ENCODE measurements around the gene POU1F1.
"Not testable (repeated sequence)": the region's sequence is repeated elsewhere in the genome, so short reads cannot be mapped to it uniquely, and the experiment has no call there.

POU1F1 gene

GRCh38 chr3:87276484-87276883 is at the start of gene POU1F1:
TSS of gene POU1F1 (minus strand) at chr3:87276584. CDS start at chr3:87276462, 122 bp downstream.
- DNase-seq (ENCODE audit: low spot score): no peak

DNA sequence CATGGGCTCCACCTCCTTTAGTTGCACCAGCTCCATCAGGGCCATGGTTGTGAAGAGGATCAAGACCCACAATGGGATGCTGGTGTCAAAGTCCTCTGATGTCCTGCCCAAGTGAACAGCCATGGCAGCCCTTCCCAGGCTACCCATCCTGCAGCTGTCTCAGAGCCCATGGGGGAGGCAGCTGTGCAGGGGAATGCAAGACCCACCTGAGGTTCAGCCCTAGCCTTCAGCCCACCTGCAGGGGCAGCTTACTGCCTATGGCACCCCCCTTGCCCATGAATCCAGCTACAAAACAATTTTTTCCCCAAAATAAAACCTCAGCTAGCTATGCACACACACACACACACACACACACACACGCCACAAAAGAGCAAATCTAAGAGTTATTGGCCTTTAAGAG is 48.2 kb upstream of the POU1F1 start:
- no peak for DNase-seq (ENCODE audit: low spot score)

DNA sequence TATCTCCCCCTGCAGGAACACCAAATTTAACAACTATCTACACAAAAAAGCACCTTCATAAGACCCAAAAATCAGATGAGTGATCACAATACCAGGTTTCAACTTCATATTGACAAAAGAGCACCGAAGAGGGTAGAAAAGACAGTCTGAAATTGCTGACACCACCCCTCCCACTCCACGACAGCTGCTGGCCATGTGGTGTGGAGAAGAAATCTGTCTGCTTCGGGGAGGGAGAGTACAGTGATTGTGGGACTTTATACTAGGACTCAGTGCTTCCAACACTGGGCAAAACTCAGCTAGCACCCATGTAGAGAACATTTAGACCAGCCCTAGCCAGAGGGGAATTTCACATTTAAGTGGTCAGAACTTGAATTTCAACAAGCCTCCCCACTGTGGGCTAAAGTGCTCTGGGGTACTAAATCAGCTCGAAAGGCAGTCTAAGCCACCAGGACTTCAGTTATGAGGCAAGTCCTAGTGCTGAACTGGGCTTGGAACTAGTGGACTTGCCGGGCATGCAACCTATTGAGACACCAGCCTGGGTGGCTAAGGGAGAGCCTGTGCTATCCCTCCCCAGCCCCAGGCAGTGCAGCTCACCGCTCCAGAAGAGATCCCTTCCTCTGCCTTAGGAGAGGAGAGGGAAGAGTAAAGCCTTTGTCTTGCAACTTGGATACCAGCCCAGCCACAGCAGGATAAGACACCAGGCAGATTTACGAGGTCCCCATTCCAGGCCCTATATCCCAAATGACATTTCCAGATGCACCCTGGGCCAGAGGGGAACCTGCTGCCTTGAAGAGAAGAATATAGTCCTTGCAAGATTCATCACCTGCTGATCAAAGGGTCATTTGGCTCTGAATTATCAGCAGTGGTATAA is 44.6 kb upstream of the POU1F1 start:
- DNase-seq (ENCODE audit: low spot score): no peak

DNA sequence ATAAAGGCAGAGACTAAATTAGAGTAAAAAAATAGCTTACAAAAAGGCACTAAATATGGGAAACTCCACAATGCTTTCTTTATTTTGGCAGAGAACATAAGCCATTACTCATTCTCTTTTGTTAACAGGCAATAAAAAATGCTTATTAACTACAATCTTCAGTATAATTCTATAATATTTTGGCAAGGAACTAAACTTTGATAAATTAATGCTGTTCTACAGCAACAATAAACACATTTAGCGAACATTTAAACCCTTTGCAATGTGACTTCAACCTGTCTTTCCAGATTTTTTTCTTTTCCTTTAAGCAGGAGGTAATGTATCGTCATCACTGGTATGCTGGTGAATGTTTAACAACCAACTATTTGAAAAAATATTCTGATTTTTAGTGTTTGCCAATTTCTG is 42.2 kb upstream of the POU1F1 start:
- DNase-seq (ENCODE audit: low spot score): no peak

- DNase-seq (ENCODE audit: low spot score): no peak
Measured at GRCh38 chr3:87317779-87318178, 41.4 kb upstream of the POU1F1 start.

DNA sequence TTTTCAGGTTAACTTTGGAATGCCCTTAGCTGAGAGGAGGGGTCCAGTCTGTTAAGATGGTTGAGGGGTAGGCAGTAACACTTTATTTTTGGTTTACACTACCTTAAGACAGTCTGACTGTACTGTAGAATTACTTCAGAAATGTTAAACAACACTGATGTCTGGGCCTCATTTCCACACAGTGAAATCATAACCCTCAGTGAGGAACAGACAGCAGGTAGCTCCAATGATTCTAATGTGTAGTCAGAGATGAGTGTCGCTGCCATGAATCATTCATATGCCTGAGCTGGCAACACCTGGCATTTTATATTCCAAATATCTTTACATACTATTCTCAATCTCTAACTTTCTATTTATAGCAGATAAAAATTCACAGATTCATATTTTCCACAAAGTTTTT is 37.3 kb upstream of the POU1F1 start:
- no peak for DNase-seq (ENCODE audit: low spot score)

DNA sequence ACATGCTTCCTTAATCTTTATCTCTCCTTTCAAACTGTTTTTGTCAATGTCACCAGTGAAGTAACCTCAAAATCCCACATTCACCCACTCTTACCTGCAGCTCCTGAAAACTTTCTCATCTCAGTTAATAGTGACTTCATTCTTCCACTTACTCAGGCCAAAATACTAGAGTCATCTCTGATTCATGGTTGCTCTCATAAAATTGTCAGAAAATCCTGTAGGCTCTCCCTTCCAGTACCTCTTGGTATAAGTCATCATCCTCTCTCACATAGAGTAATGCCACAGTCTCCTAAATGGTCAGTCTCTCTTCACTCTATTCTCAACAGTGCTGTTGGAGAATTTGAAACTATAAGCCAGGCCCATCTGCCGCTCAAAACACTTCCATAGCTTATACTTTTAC is 34.9 kb upstream of the POU1F1 start:
- DNase-seq (ENCODE audit: low spot score): no peak

GRCh38 chr3:87309601-87310000 is 33.2 kb upstream of the POU1F1 start:
- DNase-seq (ENCODE audit: low spot score): no peak

DNA sequence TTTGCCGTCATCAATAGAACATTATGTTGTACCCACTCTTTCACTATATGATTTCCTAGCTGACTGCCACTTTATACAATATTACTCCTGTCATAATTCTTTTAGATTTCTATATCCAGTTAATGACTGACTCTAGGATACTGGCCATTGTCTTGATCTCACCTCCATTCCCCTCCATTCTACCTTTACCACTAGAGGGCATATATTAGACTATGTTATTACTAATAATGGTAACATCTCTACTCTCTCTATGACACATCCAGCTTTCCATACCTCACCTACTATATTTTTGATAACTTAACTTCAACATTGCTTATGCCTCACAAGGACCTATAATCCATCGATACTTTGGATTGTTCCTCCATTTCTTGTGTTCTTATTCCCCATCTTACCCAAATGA is 31.4 kb upstream of the POU1F1 start:
- DNase-seq (ENCODE audit: low spot score): peak; percentile 8

- no peak for DNase-seq (ENCODE audit: low spot score)
Measured at GRCh38 chr3:87305517-87305916, 29.1 kb upstream of the POU1F1 start.

DNA sequence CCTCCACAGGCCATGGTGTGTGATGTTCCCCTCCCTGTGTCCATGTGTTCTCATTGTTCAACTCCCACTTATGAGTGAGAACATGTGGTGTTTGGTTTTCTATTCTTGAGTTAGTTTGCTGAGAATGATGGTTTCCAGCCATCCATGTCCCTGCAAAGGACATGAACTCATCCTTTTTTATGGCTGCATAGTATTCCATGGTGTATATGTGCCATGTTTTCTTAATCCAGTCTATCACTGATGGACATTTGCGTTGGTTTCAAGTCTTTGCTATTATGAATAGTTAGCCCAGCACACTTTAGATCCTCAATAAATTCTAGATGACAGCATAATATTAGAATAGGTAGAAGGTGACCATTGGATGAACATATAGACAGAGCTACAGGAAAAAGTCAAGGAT is 28.6 kb upstream of the POU1F1 start:
- not testable (repeated sequence) for DNase-seq (ENCODE audit: low spot score)

DNA sequence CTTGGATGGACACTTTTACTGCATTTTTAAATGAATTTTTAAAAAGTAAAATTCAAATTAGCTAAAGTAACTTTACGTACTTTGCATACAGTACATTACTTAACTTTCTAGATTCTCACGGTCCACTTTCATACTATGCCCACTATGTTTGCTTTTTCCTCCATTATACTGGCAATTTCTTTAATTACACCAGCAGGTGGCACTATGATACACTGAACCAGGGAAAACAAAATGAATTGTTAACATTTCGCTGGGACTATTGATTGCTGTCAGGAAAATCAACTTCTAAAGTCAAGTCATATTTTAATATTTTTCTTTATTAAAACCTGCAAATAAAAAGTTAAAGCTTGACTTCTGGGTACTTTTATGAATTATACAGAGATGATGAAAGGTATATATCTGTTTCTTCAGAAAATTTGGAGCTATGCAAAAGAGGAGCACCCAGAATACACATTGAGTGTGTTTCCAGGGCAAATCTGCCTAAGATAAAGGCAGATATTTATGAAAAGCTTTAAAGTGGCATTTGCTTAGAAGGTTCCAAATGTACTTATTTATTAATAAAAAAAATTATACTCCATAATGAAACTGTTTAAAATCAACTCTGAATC is 21.8 kb upstream of the POU1F1 start:
- peak; percentile 43 for DNase-seq (ENCODE audit: low spot score)

- DNase-seq (ENCODE audit: low spot score): no peak
Measured at GRCh38 chr3:87288446-87288845, 12.1 kb upstream of the POU1F1 start.

DNA sequence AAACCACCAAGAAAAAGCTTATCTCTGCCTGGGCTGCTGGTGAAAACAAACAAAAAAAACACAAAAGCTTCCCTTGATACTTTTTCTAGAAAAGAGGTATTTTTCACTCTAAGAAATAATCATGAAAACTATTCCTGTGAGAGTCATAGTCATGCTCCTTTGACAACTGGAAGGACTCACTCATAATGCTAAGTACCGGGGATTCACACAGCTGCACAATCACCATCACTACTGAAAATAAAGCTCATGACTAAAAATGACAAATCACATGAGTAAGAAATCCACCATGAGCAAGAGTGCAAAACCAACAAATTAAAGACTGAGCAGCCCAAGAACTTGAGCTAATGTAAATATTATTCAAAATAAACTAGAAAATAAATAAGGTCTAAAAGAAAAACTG is 10.6 kb upstream of the POU1F1 start:
- DNase-seq (ENCODE audit: low spot score): no peak

DNA sequence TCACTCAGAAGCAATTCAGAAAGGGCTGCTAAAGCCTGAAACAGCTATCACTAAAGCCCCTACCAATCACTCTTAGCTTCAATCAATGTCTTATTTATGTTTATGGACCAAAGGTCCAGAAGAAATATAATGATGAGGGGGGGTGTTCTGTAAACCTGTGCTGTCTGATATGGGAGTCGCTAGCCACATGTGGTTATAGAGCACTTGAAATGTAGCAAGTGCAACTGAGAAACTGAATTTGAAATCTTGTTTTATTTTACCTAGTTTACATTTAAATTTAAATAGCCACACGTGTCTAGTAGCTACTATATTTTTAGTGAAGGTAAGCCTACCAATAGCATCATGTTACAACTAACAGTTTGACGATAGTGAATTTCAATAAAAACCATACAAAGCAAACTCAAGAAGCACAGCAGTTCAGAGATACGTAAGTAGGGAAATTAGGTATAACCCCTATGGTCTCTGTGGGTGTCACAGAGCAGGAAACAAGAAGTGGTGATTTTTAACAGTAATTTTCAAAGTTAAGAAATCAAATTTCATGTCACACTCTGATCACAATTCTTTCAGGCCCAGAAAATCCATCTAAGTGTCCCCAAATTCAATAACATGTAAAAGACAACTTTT is 3.6 kb downstream of the POU1F1 start:
- DNase-seq (ENCODE audit: low spot score): no peak

- no peak for DNase-seq (ENCODE audit: low spot score)
Measured at GRCh38 chr3:87270908-87271700, 5.3 kb downstream of the POU1F1 start.

DNA sequence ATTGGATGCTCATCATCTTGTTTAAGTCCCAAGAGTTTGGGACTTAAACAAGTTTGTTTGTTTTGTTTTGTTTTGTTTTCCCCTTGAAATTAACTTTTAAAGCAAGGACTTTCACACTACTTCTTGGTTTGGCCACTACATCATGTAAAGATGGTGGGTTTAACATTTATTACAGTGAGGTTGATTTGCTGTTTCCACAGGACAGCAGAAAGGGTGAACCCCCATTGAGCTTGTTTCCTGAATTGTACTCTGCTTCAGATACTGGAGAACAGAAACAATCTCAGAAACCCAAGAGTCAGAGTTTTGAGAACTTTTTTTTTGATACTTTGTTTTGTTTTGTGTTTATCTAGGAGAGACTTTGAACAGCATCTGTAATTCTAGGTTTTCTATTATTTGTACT is 6.7 kb downstream of the POU1F1 start:
- DNase-seq (ENCODE audit: low spot score): no peak

- no peak for DNase-seq (ENCODE audit: low spot score)
Measured at GRCh38 chr3:87268646-87269211, 7.7 kb downstream of the POU1F1 start.

- DNase-seq (ENCODE audit: low spot score): no peak
Measured at GRCh38 chr3:87267953-87268645, 8.3 kb downstream of the POU1F1 start.

DNA sequence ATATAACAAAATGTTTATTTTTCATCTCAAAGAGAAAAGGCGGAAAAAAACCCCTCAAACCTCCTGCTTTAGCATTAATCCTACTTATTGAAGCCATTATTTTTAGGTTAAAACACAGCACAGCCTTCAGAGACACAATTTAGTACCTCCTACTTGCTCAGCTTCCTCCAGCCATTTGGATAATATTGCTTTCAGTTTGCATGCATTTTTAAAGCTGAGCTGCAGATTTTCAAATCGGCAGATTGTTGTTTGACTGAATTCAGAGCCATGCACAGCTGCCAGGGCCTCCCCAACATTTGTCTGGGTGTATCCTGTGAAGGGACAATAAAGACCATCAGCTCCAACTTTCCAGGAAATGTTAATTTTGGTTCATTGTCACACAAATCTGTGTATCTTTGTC is 14.5 kb downstream of the POU1F1 start:
- DNase-seq (ENCODE audit: low spot score): no peak

GRCh38 chr3:87260270-87260669 is 16.1 kb downstream of the POU1F1 start:
- peak; percentile 68 for DNase-seq (ENCODE audit: low spot score)
